Astrocyte (in vitro differentiated cells and primary cell): Measurements from ENCODE around the gene HOXD4. TPM values are rescaled to one million over a fixed set of nuclear protein-coding genes. Genes with fewer than 3 reads are reported as not detected.

Experiments used
- DNase-seq: peaks from one replicate; pipeline ENCODE4 v3.0.0-alpha.2; 2010; ENCODE audit warnings: low read depth
- FAIRE-seq: peaks from 2 replicates; lab custom pipeline; 2011; peaks lifted over from hg19 to GRCh38; lab: Jason Lieb, UNC
- H2AFZ ChIP-seq: 2 replicates; pipeline ENCODE4 v1.6.0; 2012; ENCODE audit warnings: low read depth, low read length, inconsistent platforms
- H3K27ac ChIP-seq: 2 replicates; pipeline ENCODE4 v1.5.1; 2011; ENCODE audit warnings: low read depth, low read length, inconsistent platforms
- H3K27me3 ChIP-seq: 2 replicates; pipeline ENCODE4 v1.6.0; 2011; ENCODE audit warnings: low read length, inconsistent platforms; ENCODE audit not compliant: insufficient read depth
- H3K36me3 ChIP-seq: 2 replicates; pipeline ENCODE4 v1.5.1; 2011; ENCODE audit warnings: low read length, inconsistent platforms; ENCODE audit not compliant: insufficient read depth
- H3K4me1 ChIP-seq: 2 replicates; pipeline ENCODE4 v1.5.1; 2011; ENCODE audit warnings: low read length, inconsistent platforms; ENCODE audit not compliant: insufficient read depth
- H3K4me2 ChIP-seq: 2 replicates; pipeline ENCODE4 v1.6.0; 2012; ENCODE audit warnings: low read length, inconsistent platforms
- H3K4me3 ChIP-seq: 2 replicates; pipeline ENCODE4 v1.5.1; 2011; ENCODE audit warnings: low read depth, mild to moderate bottlenecking, low read length, inconsistent platforms; ENCODE audit not compliant: insufficient read depth
- H3K79me2 ChIP-seq: 2 replicates; pipeline ENCODE4 v1.6.0; 2012; ENCODE audit warnings: mild to moderate bottlenecking, low read length, inconsistent platforms; ENCODE audit not compliant: insufficient read depth
- H3K9ac ChIP-seq: 2 replicates; pipeline ENCODE4 v1.6.0; 2012; ENCODE audit warnings: mild to moderate bottlenecking, low read length, inconsistent platforms
- H3K9me3 ChIP-seq: 2 replicates; pipeline ENCODE4 v1.5.1; 2012; ENCODE audit warnings: low read depth, mild to moderate bottlenecking, low read length, inconsistent platforms; ENCODE audit not compliant: insufficient read depth
- H4K20me1 ChIP-seq: 2 replicates; pipeline ENCODE4 v1.6.0; 2012; ENCODE audit warnings: low read length, inconsistent platforms; ENCODE audit not compliant: insufficient read depth
- H3K27ac Mint-ChIP-seq: one replicate; pipeline ENCODE4 v1.8.0; 2021; ENCODE audit warnings: mild to moderate bottlenecking, mixed read lengths; ENCODE audit not compliant: unreplicated experiment
- H3K27me3 Mint-ChIP-seq: one replicate; pipeline ENCODE4 v1.8.0; 2021; ENCODE audit warnings: low read depth, mixed read lengths; ENCODE audit not compliant: unreplicated experiment
- H3K36me3 Mint-ChIP-seq: one replicate; pipeline ENCODE4 v1.8.0; 2021; ENCODE audit warnings: low read depth, mixed read lengths; ENCODE audit not compliant: unreplicated experiment
- H3K4me1 Mint-ChIP-seq: one replicate; pipeline ENCODE4 v1.8.0; 2021; ENCODE audit warnings: low read depth, mixed read lengths; ENCODE audit not compliant: unreplicated experiment
- H3K4me3 Mint-ChIP-seq: one replicate; pipeline ENCODE4 v1.8.0; 2021; ENCODE audit warnings: mild to moderate bottlenecking, moderate library complexity, mixed read lengths; ENCODE audit not compliant: unreplicated experiment
- H3K9me3 Mint-ChIP-seq: one replicate; pipeline ENCODE4 v1.8.0; 2021; ENCODE audit warnings: mild to moderate bottlenecking, mixed read lengths; ENCODE audit not compliant: unreplicated experiment
- CTCF ChIP-seq: IDR thresholded peaks from 2 replicates; pipeline ENCODE4 v1.5.1; 2011; ENCODE audit warnings: low read depth, mild to moderate bottlenecking, inconsistent platforms, low read length, moderate library complexity; ENCODE audit not compliant: insufficient read depth
- EZH2 ChIP-seq: IDR thresholded peaks from 2 replicates; pipeline ENCODE4 v1.6.1; 2012; ENCODE audit warnings: mild to moderate bottlenecking, low read length, inconsistent platforms; ENCODE audit not compliant: insufficient read depth
- total RNA-seq: library from RNA; stranded (reverse); gene quantifications from 2 replicates; pipeline ENCODE4 v1.2.1, GENCODE V29; 2021

Gene HOXD4
- total RNA-seq, 1 donor from 2014 or later, result not detected

- peaks cover 3% of the 10 kb centered on the region for H3K9me3 ChIP-seq
- no peak within 1 kb of the TSS for H3K27ac ChIP-seq
- Mint-ChIP-seq H3K27ac (peak within 1 kb of the TSS; percentile 75), H3K36me3 (peaks cover 2% of the 10 kb centered on the region), H3K4me1 (no peaks in the 10 kb centered on the region), H3K9me3 (peaks cover 29% of the 10 kb centered on the region), H3K4me3 (no peak within 1 kb of the TSS), H3K27me3 (peaks cover 76% of the 10 kb centered on the region)
- no peak within 1 kb of the TSS for H2AFZ ChIP-seq
- H4K20me1 ChIP-seq, result no peaks in the 10 kb centered on the region
- no peaks in the 10 kb centered on the region for H3K36me3 ChIP-seq
- H3K9ac ChIP-seq, result no peak within 1 kb of the TSS
- no peaks in the 10 kb centered on the region for H3K79me2 ChIP-seq
- no peak within 1 kb of the TSS for H3K4me3 ChIP-seq
- no peak for FAIRE-seq
- H3K4me1 ChIP-seq, result peaks cover 8% of the 10 kb centered on the region
- H3K27me3 ChIP-seq, result peaks cover 99% of the 10 kb centered on the region
- no peak for DNase-seq
- peak within 1 kb of the TSS; percentile 67 for H3K4me2 ChIP-seq
- TF ChIP-seq EZH2 (peak; percentile 94), CTCF (no peak)
Measured at GRCh38 chr2:176122683-176123410, 28.5 kb upstream of the HOXD4 start, which contains the start of gene HOXD9. HOXD9 (plus strand) TSS chr2:176122719; CDS start chr2:176122769, 50 bp downstream.

- Histone ChIP-seq H3K4me3 (no peak overlapping the region), H4K20me1 (no peaks in the 10 kb centered on the region), H3K27me3 (peaks cover 99% of the 10 kb centered on the region), H3K9me3 (peaks cover 3% of the 10 kb centered on the region), H3K36me3 (no peaks in the 10 kb centered on the region), H2AFZ (no peak overlapping the region), H3K4me1 (peaks cover 8% of the 10 kb centered on the region), H3K79me2 (no peaks in the 10 kb centered on the region), H3K27ac (no peak overlapping the region), H3K9ac (no peak overlapping the region), H3K4me2 (peak overlapping the region; percentile 67)
- peaks cover 27% of the 10 kb centered on the region for H3K9me3 Mint-ChIP-seq
- H3K36me3 Mint-ChIP-seq, result peaks cover 2% of the 10 kb centered on the region
- H3K4me3 Mint-ChIP-seq, result no peak overlapping the region
- peaks cover 76% of the 10 kb centered on the region for H3K27me3 Mint-ChIP-seq
- DNase-seq (no peak), FAIRE-seq (no peak)
- peak; percentile 47 for TF ChIP-seq EZH2
- TF ChIP-seq CTCF, result no peak
- H3K4me1 Mint-ChIP-seq, result peaks cover 3% of the 10 kb centered on the region
- H3K27ac Mint-ChIP-seq, result peak overlapping the region; percentile 75
Measured at GRCh38 chr2:176123411-176124109, 27.8 kb upstream of the HOXD4 start.
